KOPT-K1 (cell line): ENCODE measurements around the gene PCDHGA7.
"Not testable (repeated sequence)": the region's sequence is repeated elsewhere in the genome, so short reads cannot be mapped to it uniquely, and the experiment has no call there.

Experiments
- H3K27ac ChIP-seq: fragments of 200-600 bp; sonication (generic); 2 replicates; pipeline ENCODE4 v1.5.1; 2016; ENCODE audit warnings: antibody characterized with exemption, mild to moderate bottlenecking, low read depth, low read length; ENCODE audit not compliant: poor library complexity, severe bottlenecking
- H3K36me3 ChIP-seq: fragments of 200-600 bp; sonication (generic); 2 replicates; pipeline ENCODE4 v1.5.1; 2017; ENCODE audit warnings: antibody characterized with exemption, mild to moderate bottlenecking, low read length, moderate library complexity; ENCODE audit not compliant: insufficient read depth
- H3K9me3 ChIP-seq: fragments of 200-600 bp; sonication (generic); 2 replicates; pipeline ENCODE4 v1.5.1; 2017; ENCODE audit warnings: antibody characterized with exemption, low read length, mild to moderate bottlenecking; ENCODE audit not compliant: insufficient read depth, poor library complexity, severe bottlenecking

Gene PCDHGA7

GRCh38 chr5:141382469-141383294 is at the start of gene PCDHGA7:
PCDHGA7 (plus strand) TSS chr5:141382742; CDS start chr5:141382900, 158 bp downstream.
- no peaks in the 10 kb centered on the region for H3K36me3 ChIP-seq
- H3K27ac ChIP-seq, result no peak within 1 kb of the TSS
- H3K9me3 ChIP-seq, result peaks cover 29% of the 10 kb centered on the region

- Histone ChIP-seq H3K9me3 (peaks cover 20% of the 10 kb centered on the region), H3K27ac (no peak within 1 kb of the TSS), H3K36me3 (no peaks in the 10 kb centered on the region)
Measured at GRCh38 chr5:141338538-141339306, 43.8 kb upstream of the PCDHGA7 start, which contains the start of gene PCDHGA2. PCDHGA2 (plus strand) TSS chr5:141338760.

- H3K9me3 ChIP-seq, result peaks cover 38% of the 10 kb centered on the region
- H3K36me3 ChIP-seq, H3K27ac ChIP-seq: not testable (repeated sequence)
Measured at GRCh38 chr5:141340781-141341354, 41.7 kb upstream of the PCDHGA7 start.

- peaks cover 38% of the 10 kb centered on the region for H3K9me3 ChIP-seq
- no peak overlapping the region for H3K27ac ChIP-seq
- H3K36me3 ChIP-seq, result no peaks in the 10 kb centered on the region
Measured at GRCh38 chr5:141342773-141343172, 39.8 kb upstream of the PCDHGA7 start.

GRCh38 chr5:141343242-141343952 is 39.1 kb upstream of the PCDHGA7 start, which contains the start of gene PCDHGA3:
PCDHGA3 (plus strand) TSS chr5:141343829; CDS start chr5:141344034, 205 bp downstream.
- Histone ChIP-seq H3K27ac (no peak within 1 kb of the TSS), H3K9me3 (peaks cover 38% of the 10 kb centered on the region), H3K36me3 (no peaks in the 10 kb centered on the region)

- Histone ChIP-seq H3K27ac (no peak overlapping the region), H3K9me3 (peaks cover 34% of the 10 kb centered on the region), H3K36me3 (no peaks in the 10 kb centered on the region)
Measured at GRCh38 chr5:141343953-141344463, 38.5 kb upstream of the PCDHGA7 start.

GRCh38 chr5:141345327-141345726 is 37.2 kb upstream of the PCDHGA7 start:
- Histone ChIP-seq H3K27ac (no peak overlapping the region), H3K36me3 (no peaks in the 10 kb centered on the region), H3K9me3 (peaks cover 21% of the 10 kb centered on the region)

- H3K36me3 ChIP-seq, H3K27ac ChIP-seq: not testable (repeated sequence)
- peaks cover 19% of the 10 kb centered on the region for H3K9me3 ChIP-seq
Measured at GRCh38 chr5:141346017-141346416, 36.5 kb upstream of the PCDHGA7 start.

- Histone ChIP-seq H3K27ac (no peak within 1 kb of the TSS), H3K36me3 (no peaks in the 10 kb centered on the region), H3K9me3 (peaks cover 5% of the 10 kb centered on the region)
Measured at GRCh38 chr5:141349917-141350619, 32.5 kb upstream of the PCDHGA7 start, which contains the start of gene PCDHGB1. PCDHGB1 (plus strand) TSS chr5:141350099; CDS start chr5:141350261, 162 bp downstream.

- H3K9me3 ChIP-seq, result no peaks in the 10 kb centered on the region
- no peaks in the 10 kb centered on the region for H3K36me3 ChIP-seq
- H3K27ac ChIP-seq, result no peak overlapping the region
Measured at GRCh38 chr5:141351591-141351990, 31.0 kb upstream of the PCDHGA7 start.

GRCh38 chr5:141354900-141355469 is 27.6 kb upstream of the PCDHGA7 start, which contains the start of gene PCDHGA4:
PCDHGA4 (plus strand) TSS chr5:141355021; CDS start chr5:141355108, 87 bp downstream.
- Histone ChIP-seq H3K9me3 (no peaks in the 10 kb centered on the region), H3K36me3 (no peaks in the 10 kb centered on the region), H3K27ac (no peak within 1 kb of the TSS)

GRCh38 chr5:141355641-141356040 is 26.9 kb upstream of the PCDHGA7 start:
- H3K36me3 ChIP-seq, result no peaks in the 10 kb centered on the region
- no peak overlapping the region for H3K27ac ChIP-seq
- H3K9me3 ChIP-seq, result peaks cover 4% of the 10 kb centered on the region

- H3K36me3 ChIP-seq, result no peaks in the 10 kb centered on the region
- peaks cover 8% of the 10 kb centered on the region for H3K9me3 ChIP-seq
- H3K27ac ChIP-seq, result no peak overlapping the region
Measured at GRCh38 chr5:141356133-141356532, 26.4 kb upstream of the PCDHGA7 start.
